Activated T-cell treated with anti-CD3 and anti-CD28 coated beads, Interleukin-2, amount 50 U/mL, for 1 hour (primary cell): Measurements from ENCODE around the gene TAGLN3.

Experiments used
- DNase-seq: peaks from one replicate; pipeline ENCODE4 v3.0.0-alpha.2; 2020

The TAGLN3 gene

DNA sequence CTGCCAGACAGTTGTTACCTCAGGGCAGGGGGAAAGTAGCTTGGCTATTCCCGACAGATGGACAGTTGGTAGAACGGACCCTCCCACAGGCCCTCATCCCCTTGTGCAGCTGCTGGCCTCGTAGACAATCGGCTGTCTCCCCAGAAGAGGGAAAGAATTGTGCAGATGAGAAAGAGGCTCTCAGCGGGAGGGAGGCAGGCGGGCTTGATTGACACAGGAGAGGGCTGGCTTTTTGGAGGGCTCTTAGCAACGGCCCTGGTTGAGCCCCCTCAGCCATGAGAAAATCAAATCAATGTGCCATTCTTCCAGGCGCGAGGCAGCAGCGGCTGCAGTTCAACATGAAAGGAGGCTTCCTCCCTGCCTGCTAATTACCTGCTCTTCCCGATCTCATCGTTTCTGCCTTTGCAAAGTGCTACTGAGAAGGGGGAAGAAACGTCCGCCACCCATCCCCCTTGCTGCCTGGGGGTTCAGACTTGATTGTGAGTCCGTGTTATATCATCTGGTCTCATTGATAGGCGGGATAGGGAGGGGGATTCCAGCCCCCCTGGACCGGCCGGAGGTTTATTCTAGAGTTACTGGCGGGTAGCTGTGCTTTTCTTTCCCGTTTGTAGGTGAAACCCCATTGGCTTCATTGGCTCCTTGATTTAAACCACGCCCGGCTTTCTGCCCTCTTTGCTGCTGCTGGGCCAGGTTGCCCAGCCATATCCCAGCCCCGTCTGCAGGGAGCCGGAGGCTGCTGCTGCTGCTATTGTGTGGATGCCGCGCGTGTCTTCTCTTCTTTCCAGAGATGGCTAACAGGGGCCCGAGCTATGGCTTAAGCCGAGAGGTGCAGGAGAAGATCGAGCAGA is at the start of gene TAGLN3:
TAGLN3 (plus strand) TSS at position 287 of the 848 bp plus-strand sequence; CDS start at position 788, 501 bp downstream.
- DNase-seq = no peak

GRCh38 chr3:111949712-111950111 is 49.0 kb upstream of the TAGLN3 start:
- no peak for DNase-seq

DNA sequence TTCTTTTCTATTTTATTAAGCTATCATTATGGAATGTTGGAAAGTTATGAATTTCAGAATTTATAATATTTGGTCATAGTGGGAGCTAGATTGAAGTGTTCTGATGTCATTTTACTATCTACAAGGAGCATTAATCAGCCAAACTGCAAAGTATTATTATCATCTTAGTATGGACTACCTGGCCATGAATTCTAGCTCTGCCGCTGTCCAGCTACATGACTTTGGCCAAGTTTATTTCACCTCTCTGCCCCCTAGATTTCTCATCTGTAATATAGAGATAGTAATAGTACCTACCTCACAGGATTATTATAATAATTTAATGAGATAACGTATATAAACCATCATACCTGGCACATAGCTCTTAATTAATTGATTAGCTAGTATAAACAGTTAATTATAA is 47.7 kb upstream of the TAGLN3 start:
- no peak for DNase-seq

DNA sequence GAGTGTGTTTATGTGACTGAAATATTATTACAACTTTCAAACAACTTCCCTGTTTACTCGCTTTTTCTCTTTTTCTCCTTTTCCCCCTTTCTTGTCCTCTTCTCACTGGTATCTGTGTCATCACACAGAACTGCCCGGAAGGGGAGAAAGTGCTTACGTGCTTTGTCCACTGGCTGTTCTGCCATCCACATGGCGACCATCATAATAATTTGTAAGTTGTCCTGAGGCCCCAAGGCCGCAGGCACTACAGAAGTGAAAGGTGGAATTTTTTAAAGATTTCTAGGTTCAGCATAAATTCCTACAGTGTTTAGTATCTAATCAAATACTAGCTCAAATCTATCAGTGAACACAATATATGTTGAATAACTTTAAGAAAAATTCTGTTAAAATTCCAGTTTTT is 46.6 kb upstream of the TAGLN3 start:
- DNase-seq = no peak

DNA sequence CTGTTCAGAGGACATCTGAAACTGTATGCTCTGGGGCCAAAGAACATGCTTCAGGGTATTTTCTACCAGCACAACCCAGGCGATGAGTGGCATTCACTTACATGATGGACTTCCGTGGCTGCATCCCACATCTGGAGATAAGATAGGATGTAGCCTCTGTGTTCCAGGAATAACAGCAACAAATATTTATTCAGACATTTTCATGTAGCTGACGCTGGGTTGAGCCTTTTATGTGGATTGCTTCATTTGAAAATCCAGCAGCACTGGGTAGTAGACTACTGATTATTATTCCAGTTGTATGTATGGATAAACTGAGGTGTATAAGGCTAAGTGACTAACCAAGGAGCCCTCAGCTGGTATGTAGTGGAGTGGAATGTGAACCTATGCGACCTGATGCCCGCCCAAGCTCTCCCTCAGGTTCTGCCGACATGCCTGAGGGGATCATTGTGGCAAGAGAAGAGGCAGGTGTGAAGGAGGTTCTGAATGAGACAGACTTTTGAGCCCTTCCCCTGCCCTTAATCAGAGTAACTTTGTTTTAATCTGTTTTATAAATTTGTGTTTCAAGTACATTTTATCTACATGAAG is 45.8 kb upstream of the TAGLN3 start:
- no peak for DNase-seq

GRCh38 chr3:111954228-111954990 is 44.3 kb upstream of the TAGLN3 start:
- DNase-seq = no peak

DNA sequence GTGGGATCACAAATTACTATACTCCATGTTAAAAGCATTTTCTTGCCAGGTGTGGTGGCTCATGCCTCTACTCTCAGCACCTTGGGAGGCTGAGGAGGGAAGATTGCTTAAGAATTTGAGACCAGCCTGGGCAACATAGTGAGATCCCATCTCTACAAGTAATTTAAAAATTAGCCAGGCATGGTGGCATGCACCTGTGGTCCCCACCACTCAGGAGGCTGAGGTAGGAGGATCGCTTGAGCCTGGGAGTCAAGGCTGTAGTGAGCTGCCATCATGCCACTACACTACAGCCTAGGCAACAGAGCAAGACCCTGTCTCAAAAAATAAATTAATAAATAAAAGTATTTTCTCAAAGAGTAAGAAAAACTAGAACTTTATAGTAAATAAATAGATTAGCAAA is 42.8 kb upstream of the TAGLN3 start:
- DNase-seq = no peak

DNA sequence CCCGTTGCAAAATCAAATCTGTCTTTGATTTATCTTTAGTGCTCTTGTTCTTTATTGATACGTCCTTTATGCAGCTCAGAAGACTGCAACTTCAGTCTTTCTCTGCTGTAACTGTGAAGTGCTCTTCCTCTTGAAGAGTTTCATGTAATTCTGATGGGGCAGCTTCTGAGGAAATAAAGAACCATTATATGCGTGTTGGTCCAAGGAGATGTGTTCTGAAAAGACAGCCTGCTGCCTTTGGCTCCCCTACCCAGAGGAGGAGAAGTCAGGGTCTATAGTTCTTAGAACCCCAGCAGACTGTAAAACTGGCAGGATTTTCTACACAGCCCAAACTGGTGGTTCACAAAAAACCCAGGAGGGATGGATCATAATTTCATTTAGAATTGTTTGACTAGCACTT is 42.3 kb upstream of the TAGLN3 start:
- DNase-seq = no peak

GRCh38 chr3:111956995-111957734 is 41.6 kb upstream of the TAGLN3 start:
- DNase-seq = no peak

GRCh38 chr3:111961461-111962164 is 37.1 kb upstream of the TAGLN3 start:
- no peak for DNase-seq

DNA sequence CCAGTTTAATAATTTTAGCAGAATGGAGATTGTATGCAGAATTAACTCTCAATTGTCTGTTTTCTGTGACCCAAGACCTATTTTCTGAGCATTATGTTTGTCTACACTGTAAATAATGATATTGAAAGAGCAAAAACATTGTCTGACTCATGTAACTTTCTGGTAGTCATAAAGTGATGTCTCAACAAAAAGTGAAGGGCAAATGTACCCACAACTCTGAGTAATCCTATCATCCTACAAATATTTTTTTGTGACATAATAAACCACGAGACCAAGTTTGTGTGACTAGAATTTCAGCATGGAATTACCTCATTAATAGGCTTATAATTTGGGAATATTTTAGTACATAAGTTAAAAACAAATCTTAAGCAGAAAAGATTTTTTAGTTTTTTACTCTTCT is 35.3 kb upstream of the TAGLN3 start:
- DNase-seq = no peak

DNA sequence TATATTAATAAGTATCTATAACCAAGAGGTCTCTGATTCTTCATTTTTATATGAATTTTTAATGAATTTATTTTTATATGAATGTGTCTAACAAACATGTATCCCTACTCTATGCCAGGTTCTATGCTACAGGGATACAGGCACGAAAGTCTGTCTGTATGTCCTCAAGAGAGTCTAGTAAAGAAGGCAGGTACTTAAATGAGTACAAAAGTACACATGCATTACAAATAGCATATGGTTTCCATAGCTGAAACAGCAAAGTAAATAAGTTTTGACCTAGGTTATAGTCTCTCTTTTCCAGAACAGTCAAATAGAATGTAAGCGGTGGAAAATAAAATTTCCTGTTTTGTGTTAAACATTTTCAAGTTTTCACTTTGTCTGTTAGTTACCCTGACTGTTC is 33.2 kb upstream of the TAGLN3 start:
- no peak for DNase-seq

DNA sequence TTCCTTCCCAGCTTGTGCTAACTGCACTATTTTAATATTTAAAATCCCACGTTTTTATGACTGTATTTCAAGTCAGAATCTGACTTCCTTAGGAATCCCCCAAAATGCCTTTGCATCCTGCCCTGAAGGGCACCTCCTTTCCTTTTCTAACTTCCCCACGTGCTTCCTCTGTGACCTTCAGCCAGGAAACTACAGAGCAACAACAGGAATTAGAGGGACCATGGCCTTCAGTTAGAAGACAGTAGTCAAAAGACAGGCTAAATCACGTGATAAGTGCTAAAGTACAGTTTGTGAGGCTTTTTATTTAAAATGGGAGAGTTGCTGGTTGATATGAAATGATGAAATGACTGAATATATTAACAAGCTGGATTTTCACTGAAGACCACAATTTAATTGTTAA is 31.7 kb upstream of the TAGLN3 start:
- DNase-seq = no peak

GRCh38 chr3:111967651-111968274 is 31.0 kb upstream of the TAGLN3 start:
- DNase-seq = peak; percentile 73

- no peak for DNase-seq
Measured at GRCh38 chr3:111968319-111969054, 30.2 kb upstream of the TAGLN3 start.

DNA sequence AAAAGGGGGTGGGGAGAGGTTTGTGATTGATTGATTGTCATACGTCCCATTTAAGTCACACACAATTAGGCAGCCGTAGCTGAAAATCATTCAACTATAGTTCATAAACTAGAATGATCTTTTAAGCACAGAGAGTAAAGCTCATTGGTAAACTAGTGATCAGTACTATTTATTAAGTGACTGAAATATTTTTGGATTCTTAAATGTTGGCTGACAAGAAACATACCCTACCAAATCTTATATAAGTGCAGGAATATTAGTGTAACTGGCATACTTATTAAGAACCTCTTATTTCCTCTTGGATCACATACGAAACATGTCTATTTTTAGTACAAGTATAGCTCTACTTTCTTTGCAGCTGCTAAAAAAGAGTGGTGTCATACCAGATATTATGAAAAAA is 28.3 kb upstream of the TAGLN3 start:
- DNase-seq = no peak

DNA sequence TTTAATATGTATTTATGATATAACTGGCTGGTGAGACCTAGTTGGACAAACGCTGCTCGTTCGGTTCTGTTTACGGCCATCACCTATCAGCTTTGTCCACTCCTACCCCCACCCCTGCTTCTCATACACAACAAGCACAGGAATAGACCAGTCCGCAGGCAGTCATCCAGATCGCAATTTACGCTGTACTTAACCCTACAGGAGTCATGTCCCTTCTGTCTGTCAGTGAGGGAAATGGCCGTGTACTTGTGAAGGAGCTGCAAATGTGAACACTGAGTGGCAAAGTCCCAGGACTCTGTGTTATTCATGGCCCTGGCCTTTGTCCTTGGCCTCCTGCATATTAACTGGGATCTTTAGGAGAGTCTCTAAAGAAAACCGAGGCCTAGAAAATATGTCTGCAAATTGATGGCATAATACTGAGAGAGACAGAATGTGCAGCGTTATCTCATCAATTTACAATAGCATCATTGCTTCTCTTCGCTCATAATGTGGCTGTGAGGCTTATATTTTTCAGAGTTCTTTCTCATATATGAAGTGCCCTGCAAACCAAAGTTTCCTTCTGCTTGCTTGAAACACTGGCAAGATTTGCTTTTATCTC is 27.1 kb upstream of the TAGLN3 start:
- no peak for DNase-seq

DNA sequence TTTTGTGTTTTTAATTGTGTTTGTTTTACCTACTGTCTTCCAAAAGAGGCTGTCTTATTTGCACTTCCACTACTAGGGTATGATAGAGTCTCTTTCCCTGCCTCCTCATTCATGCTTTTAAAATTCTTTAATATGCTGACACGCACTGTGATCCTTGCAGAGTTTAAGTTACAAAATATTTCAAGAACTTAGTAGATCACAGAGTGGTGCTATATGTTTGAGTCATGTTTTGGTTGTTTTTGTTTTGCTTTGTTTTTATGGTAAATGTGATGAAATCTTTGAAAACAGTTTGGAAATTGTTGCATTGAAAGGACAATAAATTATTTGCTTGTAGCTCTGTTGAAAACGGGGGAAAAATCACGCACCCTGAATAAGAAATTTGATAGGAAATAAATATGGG is 25.8 kb upstream of the TAGLN3 start:
- no peak for DNase-seq

- no peak for DNase-seq
Measured at GRCh38 chr3:111975131-111975530, 23.6 kb upstream of the TAGLN3 start.

DNA sequence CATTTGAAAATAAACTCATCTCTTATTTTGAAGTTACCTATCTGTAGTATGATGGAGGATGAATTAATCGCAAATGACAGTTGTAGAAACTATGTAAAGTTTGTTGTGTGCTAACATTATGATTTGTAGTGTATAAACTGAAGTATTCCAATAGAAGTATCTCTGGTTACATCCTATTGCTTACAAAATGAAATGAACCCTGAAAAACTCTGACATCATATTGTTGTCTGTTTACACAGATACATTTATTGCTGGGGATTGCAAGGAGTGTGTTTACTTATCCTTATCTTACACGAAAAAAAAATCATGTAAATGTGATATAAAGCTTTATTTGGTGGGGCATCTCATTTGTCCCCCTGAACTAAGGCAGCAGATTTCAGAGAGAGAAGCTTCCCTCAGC is 22.5 kb upstream of the TAGLN3 start:
- no peak for DNase-seq
